Activated CD8-positive, alpha-beta memory T cell treated with anti-CD3 and anti-CD28 coated beads for 1 hour (primary cell): ENCODE measurements around the gene SNAPC5.
"Not testable (repeated sequence)": the region's sequence is repeated elsewhere in the genome, so short reads cannot be mapped to it uniquely, and the experiment has no call there.

ENCODE experiments used
- DNase-seq, 2 donors: peaks; one replicate each; pipeline ENCODE4 v3.0.0-alpha.2; 2020; ENCODE audit warnings: low read depth in 1 of 2; ENCODE audit errors: extremely low read depth in 1 of 2

SNAPC5 gene, protein sequence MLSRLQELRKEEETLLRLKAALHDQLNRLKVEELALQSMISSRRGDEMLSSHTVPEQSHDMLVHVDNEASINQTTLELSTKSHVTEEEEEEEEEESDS

DNA sequence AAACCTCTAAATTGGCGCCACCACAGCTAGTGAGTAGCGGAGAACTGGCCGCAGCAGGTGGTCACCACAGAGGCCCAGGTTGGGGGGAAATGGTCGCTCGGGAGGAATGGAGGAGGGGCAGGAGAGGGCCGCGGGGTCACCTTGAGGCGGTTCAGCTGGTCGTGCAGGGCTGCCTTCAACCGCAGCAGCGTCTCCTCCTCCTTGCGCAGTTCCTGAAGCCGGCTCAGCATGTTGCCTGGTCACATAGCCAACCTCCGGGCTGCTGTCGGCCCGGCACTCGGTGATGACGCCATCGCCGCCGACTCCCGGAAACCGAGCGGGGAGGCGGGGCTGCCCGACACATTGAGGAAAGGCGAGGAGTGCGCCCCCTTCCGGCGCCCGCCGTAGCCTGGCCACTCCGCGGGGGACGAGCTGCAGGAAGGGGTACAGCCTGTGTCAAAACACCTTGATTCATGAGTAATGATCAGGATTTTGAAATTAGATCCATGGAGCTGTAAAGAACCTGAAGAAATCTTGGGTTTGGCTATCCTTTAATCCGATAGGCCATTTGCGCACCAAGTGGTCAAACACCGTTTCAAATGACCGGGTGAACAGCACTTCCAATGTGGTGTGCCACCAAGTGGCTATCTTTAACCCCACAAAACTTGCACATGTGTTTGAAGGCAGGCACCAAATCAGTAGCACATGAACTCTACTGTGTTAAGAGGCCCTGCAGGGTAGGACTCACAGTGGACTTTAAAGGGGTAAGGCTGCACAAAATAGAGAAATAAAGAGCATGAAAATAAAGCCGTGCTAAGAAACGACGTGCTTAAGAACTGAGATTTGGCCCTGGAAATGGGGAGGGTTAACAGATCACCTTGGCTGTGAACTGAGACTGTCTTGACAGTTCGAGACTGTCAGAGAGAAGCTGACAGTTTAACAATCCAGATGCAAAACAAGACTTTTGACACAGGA, at the start of gene SNAPC5:
Gene SNAPC5, minus strand, starts transcription at position 261 of the 954 bp plus-strand sequence. Its CDS starts 31 bp downstream, at position 230.
- DNase-seq = peak; percentile 87 to 99

DNA sequence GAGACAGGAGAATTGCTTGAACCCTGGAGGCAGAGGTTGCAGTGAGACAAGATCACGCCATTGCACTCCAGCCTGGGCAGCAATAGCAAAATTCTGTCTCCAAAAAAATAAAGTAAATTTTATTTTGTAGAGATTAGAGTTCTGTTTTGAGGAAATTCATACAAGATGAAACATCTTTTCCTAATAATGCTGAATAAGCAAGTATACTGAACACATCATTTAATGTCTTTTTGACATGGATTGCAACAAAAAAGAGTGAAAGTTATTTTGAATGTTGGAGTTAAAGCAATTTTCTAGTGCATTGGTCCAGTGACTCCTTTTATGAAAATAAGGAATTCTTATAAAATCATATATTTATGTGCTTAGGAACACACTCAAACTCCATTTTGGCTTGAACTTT, 47.7 kb upstream of the SNAPC5 start:
- no peak for DNase-seq

DNA sequence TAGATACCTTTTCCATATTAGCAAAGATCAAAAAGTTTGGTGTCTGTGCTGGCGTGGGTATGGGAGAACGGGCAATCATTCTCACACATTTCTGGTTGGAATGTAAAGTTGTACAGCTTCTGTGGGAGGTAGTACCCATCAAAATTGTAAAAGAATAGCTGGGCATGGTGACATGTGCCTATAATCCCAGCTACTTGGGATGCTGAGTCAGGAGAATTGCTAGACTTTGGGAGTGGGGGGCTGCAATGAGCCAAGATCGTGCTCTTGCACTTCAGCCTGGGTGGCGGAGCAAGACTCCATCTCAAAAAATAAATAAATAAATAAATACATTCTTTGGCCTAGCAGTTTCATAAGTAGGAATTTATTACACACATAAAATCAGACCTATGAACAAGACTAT, 45.3 kb upstream of the SNAPC5 start:
- DNase-seq = no peak

DNA sequence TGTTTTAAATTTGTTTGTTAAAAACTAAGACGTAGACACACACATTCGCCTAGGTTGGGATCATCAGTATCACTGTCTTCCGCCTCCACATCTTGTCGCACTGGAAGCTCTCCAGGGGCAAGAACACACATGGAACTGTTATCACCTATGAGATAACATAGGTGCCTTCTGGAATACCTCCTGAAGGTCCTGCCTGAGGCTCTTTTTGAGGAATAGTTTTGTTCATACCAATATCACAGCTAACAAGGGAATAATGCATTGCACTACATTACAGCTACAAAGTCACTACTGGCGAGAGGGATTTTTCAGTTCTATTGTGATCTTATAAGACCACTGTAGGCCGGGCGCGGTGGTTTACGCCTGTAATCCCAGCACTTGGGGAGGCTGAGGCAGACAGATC, 37.5 kb upstream of the SNAPC5 start:
- no peak for DNase-seq

DNA sequence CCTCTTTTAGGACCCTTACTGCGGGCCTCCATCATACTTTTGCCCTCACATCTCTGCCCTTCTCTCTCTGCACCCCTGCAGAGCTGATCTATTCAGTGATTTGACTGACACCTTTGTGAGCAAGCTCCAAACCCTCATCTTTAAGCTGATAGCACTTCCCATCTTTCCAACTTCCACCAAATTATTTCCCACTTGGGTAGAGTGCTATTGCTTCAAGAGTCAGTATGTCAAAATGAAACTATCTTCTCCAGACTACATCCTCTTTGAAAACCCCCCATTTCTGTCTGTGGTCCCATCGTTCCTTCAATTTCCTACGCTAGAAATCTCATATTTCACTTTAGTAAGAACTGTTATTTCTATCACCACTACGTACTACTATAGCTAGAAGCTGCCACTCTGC, 27.3 kb upstream of the SNAPC5 start:
- DNase-seq = no peak

DNA sequence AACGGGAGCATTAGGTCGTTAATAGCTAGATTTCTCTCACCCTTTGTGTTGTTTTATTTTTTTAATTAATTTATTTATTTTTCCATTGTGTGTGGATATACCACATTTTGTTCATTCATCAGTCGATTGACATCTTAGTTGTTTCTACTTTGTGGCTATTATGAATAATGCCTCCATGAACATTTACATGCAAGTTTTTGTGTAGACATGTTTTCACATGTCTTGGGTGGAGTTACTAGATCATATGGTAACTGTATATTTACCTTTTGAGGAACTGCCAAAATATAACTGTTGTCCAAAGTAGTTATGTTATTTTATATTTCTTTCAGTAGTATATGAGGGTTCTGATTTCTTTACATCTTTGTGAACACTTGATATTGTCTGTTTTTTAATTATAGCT, 26.4 kb upstream of the SNAPC5 start:
- no peak for DNase-seq

DNA sequence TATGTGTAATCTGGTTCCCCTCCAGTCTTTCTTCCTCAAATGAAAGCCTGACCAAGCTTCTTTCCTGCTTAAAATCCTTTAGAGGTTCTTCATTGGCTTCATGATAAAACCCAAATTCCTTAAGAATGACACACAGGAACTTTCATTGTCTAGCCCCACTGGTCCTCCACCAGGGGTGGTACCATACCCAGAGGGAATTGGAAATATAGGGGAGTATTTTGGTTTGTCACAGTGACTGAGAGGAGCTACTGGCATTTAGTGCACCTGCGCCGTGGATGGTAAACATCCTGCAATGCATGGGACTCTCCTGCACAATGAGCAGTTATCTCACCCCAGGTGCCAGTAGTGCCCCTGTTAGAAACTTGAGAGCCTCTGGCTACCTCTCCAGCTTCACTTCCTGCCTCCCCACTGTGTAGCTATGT, 18.4 kb upstream of the SNAPC5 start:
- no peak for DNase-seq

DNA sequence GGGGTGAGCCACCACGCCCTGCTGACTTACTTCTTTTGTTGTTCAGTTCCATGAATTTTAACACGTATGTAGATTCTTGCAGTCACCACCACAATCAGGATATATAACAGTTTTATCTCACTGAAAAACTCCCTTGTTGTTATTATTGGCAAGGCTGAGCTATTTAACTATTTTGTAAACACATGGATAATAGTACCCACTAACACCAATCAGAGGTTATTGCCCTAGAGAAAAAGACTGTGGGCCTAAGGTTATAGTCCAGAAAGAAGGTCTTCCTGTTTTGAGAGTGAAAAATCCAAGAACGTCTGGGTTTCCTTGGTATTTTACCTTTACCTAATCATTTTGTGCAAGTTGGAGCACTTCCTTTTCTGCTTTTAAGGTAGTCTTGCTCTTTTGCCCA, 17.0 kb upstream of the SNAPC5 start:
- no peak for DNase-seq

DNA sequence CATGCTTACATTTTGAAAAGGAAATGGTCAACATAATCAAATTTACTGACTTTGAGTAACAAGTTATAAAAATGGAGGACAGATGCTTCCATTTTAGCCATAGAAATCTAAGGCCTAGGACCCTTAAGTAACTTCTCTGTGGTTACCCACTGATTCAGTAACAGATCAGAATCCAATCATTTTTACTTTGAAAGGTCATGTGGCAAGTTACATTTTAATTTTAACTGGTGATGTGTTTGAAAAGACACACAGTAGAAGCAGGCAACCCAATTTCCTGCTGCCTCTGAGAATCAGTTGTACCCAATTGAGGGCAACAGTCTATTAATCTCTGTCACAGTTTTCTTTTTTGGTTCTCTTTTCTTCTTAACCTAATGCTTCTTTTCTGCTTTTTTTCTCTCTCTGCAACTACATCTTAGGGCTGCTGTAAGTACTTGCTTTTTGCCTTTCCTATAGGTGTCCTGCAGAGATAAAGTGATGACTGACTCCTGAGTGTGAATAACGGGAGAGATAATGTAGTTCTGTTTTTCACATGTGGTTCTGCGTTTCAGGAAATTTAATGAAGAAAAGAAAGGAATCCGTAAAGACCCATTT, 10.8 kb upstream of the SNAPC5 start:
- DNase-seq = no peak

DNA sequence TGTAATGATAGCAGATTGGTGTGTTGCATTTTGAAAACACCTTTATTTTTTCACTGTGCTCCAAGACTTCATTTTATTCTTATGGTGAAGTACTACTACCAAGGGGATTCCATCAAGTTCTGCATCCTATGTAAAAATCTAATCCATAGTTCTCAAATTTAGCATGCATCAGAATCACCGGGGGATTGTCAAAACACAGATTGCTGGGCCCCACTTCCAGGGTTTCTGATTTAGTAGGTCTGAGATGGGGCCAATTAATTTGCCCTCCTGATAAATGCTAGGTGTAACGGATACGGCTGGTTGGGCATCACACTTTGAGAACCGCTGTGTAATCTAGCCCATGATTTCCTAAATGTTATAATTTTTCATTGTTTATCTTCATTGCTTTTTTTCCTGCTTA, 8.3 kb upstream of the SNAPC5 start:
- DNase-seq = no peak

DNA sequence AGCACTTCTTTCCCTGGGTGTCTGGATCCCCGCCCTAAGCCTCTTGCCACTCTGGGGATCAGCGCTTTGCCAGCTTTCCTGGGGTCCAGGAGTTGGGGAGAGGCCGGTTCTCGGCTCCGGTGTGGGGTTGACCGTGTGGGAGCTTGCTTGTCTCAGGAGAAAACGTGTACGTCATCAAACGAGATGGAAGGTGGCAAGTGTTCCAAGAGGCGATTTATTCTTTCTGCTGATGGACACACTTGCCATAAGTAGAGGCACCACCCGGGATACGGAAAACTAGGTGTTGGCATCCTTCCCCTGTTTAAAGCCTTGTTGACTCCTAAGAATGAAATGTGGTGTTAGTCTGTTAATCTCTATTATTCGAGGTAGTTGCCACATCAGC, 7.9 kb upstream of the SNAPC5 start:
- DNase-seq = no peak

DNA sequence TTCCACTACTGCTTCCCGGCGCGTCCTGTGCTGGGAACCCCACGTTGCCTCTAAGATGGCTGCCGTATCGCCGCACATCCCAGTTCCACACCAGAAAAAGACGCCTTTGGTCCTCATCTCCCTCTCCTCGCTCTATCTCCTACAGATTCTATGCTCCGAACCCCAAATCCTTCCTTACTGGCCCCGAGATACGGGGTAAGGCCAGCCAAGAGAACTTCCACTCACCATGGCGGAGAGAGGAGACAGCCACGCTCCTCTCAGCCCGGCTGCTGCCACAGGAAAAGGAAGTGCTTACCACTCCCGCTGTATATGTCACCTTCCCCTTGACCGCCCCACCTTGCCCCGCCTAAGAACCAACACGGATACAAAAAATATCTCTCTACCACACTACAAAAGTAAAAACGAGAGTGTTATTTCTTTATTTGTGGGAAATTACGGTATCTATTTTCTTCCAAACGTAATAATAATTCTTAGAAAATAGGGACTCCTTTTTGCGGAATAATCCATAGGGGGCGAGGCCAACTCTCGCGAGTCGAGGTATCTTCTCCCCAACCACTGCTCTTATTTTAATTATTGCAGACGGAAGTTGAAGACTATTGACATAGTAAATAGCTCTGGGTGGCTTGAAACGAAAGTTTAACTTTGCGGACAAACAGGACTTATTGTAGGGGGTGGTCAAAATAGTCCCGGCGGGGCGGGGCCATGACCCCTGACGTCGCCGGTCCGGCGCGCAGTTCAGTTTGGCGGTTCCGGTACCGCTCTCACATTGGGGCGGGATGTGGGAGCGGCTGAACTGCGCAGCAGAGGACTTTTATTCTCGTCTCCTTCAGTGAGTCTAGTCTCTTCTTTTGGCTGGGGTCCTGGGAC, 7.2 kb upstream of the SNAPC5 start, which contains the start of the genes RPL4 and ZWILCH:
Gene RPL4, minus strand, starts transcription at position 293 of the 867 bp plus-strand sequence. Its CDS starts 65 bp downstream, at position 228.
Gene ZWILCH, plus strand, starts transcription at position 764 of the 867 bp plus-strand sequence. Its CDS starts 13 bp downstream, at position 777.
- peak; percentile 50 to 70 for DNase-seq

DNA sequence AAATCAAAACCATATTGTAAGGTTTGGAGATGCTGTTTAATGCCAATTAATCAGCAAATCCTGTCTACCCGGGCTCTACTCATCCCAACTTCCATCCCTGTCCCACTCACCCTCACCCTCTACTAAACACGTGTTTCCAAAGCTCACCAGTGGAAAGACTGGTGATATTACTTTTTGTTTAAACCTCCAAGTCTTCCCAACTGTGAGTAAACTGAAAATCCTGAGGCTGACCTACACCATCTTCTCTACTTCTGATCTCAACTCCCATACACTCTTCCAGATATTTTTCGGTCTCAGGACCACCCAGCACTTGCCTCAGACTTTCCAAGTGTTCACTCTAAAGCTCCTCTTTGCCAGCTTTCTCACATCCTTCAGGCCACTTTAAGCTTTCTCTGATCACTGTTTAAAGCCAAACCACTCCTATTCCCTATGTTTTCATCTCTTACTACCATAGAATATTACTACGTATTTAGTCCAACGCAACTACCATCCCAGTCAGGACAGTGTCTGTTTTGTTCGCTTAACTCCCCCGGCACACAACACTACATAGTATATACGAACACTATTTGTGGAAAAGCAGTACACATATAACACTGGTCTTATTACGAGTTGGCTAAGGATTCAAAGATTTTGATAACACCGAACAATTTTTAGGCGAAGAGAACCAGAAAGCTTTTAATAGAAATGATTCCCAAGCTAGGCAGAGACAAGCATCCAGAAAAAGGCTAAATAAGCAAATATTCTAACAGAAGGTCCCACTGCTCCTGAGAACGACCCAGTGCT, 6.4 kb upstream of the SNAPC5 start:
- DNase-seq = no peak

DNA sequence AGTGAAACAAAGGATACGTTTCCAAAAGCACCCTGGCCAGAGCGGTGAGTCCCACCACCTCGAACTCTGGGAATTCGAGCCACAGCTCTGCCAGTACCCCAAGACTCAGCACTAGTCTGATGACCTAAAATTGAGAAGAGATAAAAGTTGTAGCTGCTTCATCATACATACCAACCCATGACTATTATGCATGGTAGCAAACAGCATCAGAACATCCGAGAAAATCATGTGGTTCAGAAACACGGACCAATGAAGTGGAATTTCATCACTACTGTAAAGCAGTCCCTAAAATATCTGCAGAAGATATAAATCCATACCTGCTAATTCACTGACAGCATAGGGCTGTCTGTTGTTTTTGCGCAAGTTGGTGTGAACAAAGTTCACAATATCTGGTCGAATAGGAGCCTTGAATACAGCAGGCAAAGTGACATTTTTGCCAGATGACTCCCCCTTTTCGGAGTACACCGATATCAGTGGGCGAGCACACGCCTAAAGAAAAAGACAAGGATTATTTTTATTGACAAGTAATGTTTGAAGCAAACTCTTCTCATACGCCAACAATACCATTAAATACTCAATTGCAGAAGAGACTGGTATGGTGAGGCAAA, 5.6 kb upstream of the SNAPC5 start:
- DNase-seq = not testable (repeated sequence)

DNA sequence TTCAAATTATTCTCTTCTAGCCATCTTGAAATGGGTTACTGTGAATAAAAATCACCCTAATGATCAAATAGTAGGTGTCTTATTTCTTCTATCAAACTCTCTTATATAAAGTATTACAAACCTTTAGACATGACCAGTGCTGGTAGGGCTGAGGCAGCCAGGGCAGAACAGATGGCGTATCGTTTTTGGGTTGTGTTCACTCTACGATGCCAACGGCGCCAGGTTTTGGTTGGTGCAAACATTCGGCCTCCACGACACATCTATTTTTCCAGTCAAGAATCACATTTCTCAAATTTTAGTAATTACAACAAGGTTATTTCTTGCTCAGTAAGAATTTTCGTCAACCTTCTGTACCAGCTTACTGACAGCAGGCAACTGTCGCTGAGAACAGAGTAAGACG, 4.9 kb upstream of the SNAPC5 start:
- no peak for DNase-seq

DNA sequence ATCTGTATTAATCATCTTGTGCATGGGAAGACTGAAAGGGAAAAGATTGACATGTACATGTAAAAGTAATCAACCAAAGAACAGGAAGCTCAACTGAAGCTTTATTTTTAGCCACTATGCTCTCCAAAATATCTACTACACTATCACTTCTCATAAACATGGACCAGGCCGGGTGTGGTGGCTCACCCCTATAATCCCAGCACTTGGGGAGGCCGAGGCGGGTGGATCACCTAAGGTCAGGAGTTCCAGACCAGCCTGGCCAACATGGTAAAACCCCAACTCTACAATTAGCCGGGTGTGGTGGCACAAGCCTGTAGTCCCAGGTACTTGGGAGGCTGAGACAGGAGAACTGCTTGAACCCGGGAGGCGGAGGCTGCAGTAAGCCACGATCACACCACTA, 2.8 kb upstream of the SNAPC5 start:
- DNase-seq = not testable (repeated sequence)

DNA sequence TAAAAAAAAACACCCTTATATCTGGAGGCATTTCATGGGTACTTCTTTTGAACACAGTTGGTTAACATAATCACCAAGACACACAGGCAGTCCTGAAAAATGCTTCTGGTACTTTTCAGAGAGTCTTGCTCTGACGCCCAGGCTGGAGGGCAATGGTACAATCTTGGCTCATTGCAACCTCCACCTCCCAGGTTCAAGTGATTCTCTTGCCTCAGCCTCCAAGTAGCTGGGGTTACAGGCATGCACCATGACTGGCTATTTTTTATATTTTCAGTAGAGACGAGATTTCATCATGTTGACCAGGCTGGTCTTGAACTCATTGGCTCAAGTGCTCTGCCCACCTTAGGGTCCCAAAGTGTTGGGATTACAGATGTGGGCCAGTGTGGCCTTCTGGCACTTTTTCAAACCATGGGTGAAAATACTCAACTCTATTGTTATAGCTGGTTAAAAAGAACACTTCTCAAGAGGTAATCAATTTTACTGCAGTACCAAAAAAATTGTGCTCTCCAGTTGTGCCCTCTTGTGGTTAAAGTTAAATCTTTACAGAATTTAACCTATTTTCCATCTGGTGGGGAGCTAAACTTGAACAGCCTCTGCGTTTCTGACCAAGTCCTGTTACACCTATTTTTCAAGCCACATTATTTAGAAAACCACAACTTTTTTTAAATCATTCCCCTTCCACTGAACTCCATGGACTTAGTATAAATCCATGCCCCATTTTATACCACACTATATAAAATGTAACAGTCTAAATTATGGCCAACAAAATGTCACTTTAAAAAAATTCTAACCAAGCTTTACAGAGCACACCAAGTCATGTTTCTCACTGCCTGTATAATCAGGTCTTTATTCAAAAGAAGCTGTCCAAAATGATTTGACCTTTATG, 1.2 kb upstream of the SNAPC5 start:
- no peak for DNase-seq

DNA sequence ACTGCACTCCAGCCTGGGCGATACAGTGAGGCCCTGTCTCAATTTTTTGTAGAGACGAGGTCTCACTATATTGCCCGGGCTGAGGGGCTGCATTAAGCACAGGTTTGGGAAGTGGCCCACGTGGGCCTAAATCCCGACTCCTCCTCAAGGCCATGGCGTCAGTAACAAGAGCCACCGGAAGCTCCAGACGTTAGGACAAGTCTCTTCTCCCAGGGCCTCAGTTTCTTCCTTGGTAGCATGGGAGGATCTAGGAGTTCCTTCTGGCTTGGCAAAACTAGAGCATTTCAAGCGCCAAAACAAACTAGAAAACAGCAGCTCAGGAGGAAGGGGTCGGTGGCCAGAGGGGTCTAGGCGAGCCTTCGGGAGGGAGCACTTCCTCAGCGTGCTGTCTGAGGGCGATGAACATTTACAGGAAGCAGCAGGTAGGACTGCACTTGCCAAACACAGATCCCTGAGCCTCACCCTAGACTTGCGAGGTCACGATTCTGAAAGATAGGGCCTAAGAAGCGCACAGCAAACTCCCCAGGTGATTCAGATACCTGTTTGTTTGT, 536 bp downstream of the SNAPC5 start:
- no peak for DNase-seq
